Erythroblast (primary cell): ENCODE measurements around the gene CEP170B.

Experiments
- GATA1 ChIP-seq: IDR thresholded peaks from 2 replicates; pipeline ENCODE4 v1.6.1; 2011; ENCODE audit warnings: low read depth, mild to moderate bottlenecking, control low read depth, low read length, moderate library complexity
- POLR2A ChIP-seq: IDR thresholded peaks from 2 replicates; pipeline ENCODE4 v1.6.1; 2011; ENCODE audit warnings: mild to moderate bottlenecking, low read length

DNA sequence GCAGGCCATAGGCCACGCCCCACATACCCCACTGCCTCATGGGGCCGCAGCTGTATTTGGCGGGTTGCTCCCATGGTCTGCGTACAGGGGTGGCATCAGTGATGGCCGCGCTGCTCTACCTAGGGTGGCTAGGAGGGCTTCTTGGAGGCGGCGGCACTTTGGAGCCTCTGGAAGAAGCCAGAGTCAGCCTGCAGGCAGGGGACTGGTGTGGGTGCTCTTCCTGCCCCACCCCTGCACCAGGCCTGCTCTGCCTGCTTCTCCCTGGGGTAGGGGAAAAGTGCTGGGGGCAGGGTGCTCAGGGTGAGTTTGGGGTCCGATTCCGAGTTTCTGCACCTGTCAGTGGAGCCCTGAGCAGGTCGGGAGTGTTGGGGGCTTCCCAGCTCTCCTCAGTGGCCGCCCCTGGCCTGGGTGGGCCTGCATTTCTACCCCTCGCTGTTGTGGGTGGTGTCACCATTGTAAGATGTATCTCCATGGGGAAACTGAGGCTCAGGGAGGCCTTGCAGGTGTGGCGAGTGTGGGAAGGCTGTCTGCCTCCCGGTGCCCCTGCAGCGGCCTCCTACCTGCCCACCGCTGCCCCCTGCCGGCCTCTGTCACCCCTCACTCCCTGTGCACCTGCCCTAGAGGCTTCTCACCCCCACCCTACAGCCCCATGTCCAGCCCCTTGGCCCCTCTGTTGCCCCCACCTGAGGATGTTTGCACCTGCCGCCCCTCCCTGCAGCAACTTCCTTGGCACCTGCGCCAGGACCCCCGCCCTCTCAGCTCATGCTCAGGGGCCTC lies 5.5 kb downstream of the CEP170B start:
- TF ChIP-seq POLR2A (no peak), GATA1 (no peak)
